ENCODE data around the gene SYNPR. TPM values are rescaled to one million over a fixed set of nuclear protein-coding genes. Genes with fewer than 3 reads are reported as not detected.

The SYNPR gene
- total RNA-seq, 6 experiments from 2014 or later: not detected

- no peaks in the 10 kb centered on the region for H3K4me1 Mint-ChIP-seq (ENCODE audit: low read depth)
- H3K36me3 Mint-ChIP-seq (ENCODE audit: low read depth): no peaks in the 10 kb centered on the region
- no peak overlapping the region for H3K27ac Mint-ChIP-seq
- TF ChIP-seq CTCF (IDR thresholded peaks at IDR 0.05): no peak
- no peak for DNase-seq
- no peak overlapping the region for H3K4me3 Mint-ChIP-seq
- no peaks in the 10 kb centered on the region for H3K9me3 Mint-ChIP-seq
- peaks cover 2% of the 10 kb centered on the region; the same call in 1 of the 2 replicates for H3K27me3 Mint-ChIP-seq (ENCODE audit: insufficient read depth)
These were observed 196.9 kb downstream of the SYNPR start for GRCh38 chr3:63474828-63475518.

GRCh38 chr3:63477494-63478129 is 199.5 kb downstream of the SYNPR start:
- Mint-ChIP-seq H3K27me3 (ENCODE audit: insufficient read depth) (peaks cover 2% of the 10 kb centered on the region; the same call in 1 of the 2 replicates), H3K27ac (no peak overlapping the region), H3K9me3 (no peaks in the 10 kb centered on the region), H3K4me1 (ENCODE audit: low read depth) (no peaks in the 10 kb centered on the region), H3K4me3 (no peak overlapping the region), H3K36me3 (ENCODE audit: low read depth) (no peaks in the 10 kb centered on the region)
- TF ChIP-seq CTCF (IDR thresholded peaks at IDR 0.05): no peak
- no peak for DNase-seq

- DNase-seq: no peak
- Mint-ChIP-seq H3K4me3 (no peak overlapping the region), H3K4me1 (ENCODE audit: low read depth) (no peaks in the 10 kb centered on the region), H3K27me3 (ENCODE audit: insufficient read depth) (peaks cover 2% of the 10 kb centered on the region; the same call in 1 of the 2 replicates), H3K36me3 (ENCODE audit: low read depth) (no peaks in the 10 kb centered on the region), H3K9me3 (no peaks in the 10 kb centered on the region), H3K27ac (no peak overlapping the region)
- TF ChIP-seq CTCF (IDR thresholded peaks at IDR 0.05): no peak
These were observed 201.0 kb downstream of the SYNPR start for GRCh38 chr3:63478990-63479660.

- no peaks in the 10 kb centered on the region for H3K36me3 Mint-ChIP-seq (ENCODE audit: low read depth)
- H3K9me3 Mint-ChIP-seq: no peaks in the 10 kb centered on the region
- no peak for DNase-seq
- H3K27ac Mint-ChIP-seq: no peak overlapping the region
- no peaks in the 10 kb centered on the region for H3K4me1 Mint-ChIP-seq (ENCODE audit: low read depth)
- peaks cover 2% of the 10 kb centered on the region; the same call in 1 of the 2 replicates for H3K27me3 Mint-ChIP-seq (ENCODE audit: insufficient read depth)
- no peak for TF ChIP-seq CTCF (IDR thresholded peaks at IDR 0.05)
- no peak overlapping the region for H3K4me3 Mint-ChIP-seq
These were observed 201.5 kb downstream of the SYNPR start for GRCh38 chr3:63479661-63480035.

GRCh38 chr3:63481627-63482026 is 203.5 kb downstream of the SYNPR start:
- DNase-seq: no peak
- Mint-ChIP-seq H3K27ac (no peak overlapping the region), H3K27me3 (ENCODE audit: insufficient read depth) (peaks cover 4% of the 10 kb centered on the region; the same call in 1 of the 2 replicates), H3K4me1 (ENCODE audit: low read depth) (no peaks in the 10 kb centered on the region), H3K9me3 (no peaks in the 10 kb centered on the region), H3K4me3 (no peak overlapping the region), H3K36me3 (ENCODE audit: low read depth) (no peaks in the 10 kb centered on the region)
- no peak for TF ChIP-seq CTCF (IDR thresholded peaks at IDR 0.05)
